IMR-90 (cell line): ENCODE data around the gene ADM2. TPM values are rescaled to one million over a fixed set of nuclear protein-coding genes. Genes with fewer than 3 reads are reported as not detected.

ENCODE experiments used
- ATAC-seq: fragments of 200-7000 bp; cut with Tn5 transposase; 2 replicates; pipeline ENCODE4 v1.9.1; 2020; ENCODE audit warnings: low read depth, mild to moderate bottlenecking, moderate library complexity
- BruUV-seq: library from RNA; stranded (reverse); fragments of 400-500 nt; replicated peaks from 2 replicates; lab custom pipeline; 2021; lab: Mats Ljungman, UMichigan
- CTCF ChIA-PET: fragments of 300-600 bp; formaldehyde crosslinking; extraction: SDS; loops from one replicate; lab custom pipeline; 2021; ENCODE audit warnings: antibody characterized with exemption; lab: Yijun Ruan, JAX
- POLR2A ChIA-PET: fragments of 300-600 bp; sonication (Branson Sonifier 250); formaldehyde crosslinking; loops from one replicate; lab custom pipeline; 2022; ENCODE audit warnings: antibody characterized with exemption; ENCODE audit not compliant: unreplicated experiment; lab: Charles Lee
- DNase-seq: peaks from one replicate; pipeline ENCODE4 v3.0.0; 2013
- H2AFZ ChIP-seq: replicated peaks from 2 replicates; pipeline ENCODE3; 2013; ENCODE audit warnings: low read length, mild to moderate bottlenecking; ENCODE audit not compliant: poor library complexity
- H2AK5ac ChIP-seq: 2 replicates; pipeline ENCODE4 v1.6.1; 2013; ENCODE audit warnings: low read depth, low read length, inconsistent platforms
- H2AK9ac ChIP-seq: replicated peaks from 2 replicates; pipeline ENCODE3; 2013; ENCODE audit warnings: mild to moderate bottlenecking, low read depth, low read length, moderate library complexity; ENCODE audit not compliant: poor library complexity
- H2BK120ac ChIP-seq: 2 replicates; pipeline ENCODE4 v1.6.1; 2013; ENCODE audit warnings: low read depth, low read length, inconsistent platforms
- H2BK15ac ChIP-seq: 3 replicates; pipeline ENCODE4 v1.6.1; 2013; ENCODE audit warnings: low read depth, low read length, inconsistent platforms
- H2BK20ac ChIP-seq: 2 replicates; pipeline ENCODE4 v1.6.1; 2013; ENCODE audit warnings: low read depth, mild to moderate bottlenecking, inconsistent platforms, low read length, moderate library complexity
- H2BK5ac ChIP-seq: 2 replicates; pipeline ENCODE4 v1.6.1; 2013; ENCODE audit warnings: mild to moderate bottlenecking, low read depth, low read length, inconsistent platforms; ENCODE audit not compliant: poor library complexity, severe bottlenecking
- H3K14ac ChIP-seq: replicated peaks from 2 replicates; pipeline ENCODE4 v1.6.1; 2013; ENCODE audit warnings: low read depth, low read length, inconsistent platforms
- H3K18ac ChIP-seq: 2 replicates; pipeline ENCODE4 v1.6.1; 2013; ENCODE audit warnings: low read depth, low read length, control low read depth
- H3K23ac ChIP-seq: 2 replicates; pipeline ENCODE4 v1.6.1; 2013; ENCODE audit warnings: low read depth, low read length, inconsistent platforms
- H3K27ac ChIP-seq: 2 replicates; pipeline ENCODE4 v1.5.1; 2013; ENCODE audit warnings: mild to moderate bottlenecking, control low read depth, low read length; ENCODE audit not compliant: insufficient read depth
- H3K27me3 ChIP-seq: 2 replicates; pipeline ENCODE4 v1.6.1; 2013; ENCODE audit warnings: low read length; ENCODE audit not compliant: control insufficient read depth, insufficient read depth
- H3K36me3 ChIP-seq: 2 replicates; pipeline ENCODE4 v1.6.1; 2013; ENCODE audit warnings: low read length, mixed read lengths; ENCODE audit not compliant: control insufficient read depth, insufficient read depth
- H3K4ac ChIP-seq: 2 replicates; pipeline ENCODE4 v1.6.1; 2013; ENCODE audit warnings: low read depth, low read length, inconsistent platforms
- H3K4me1 ChIP-seq: 2 replicates; pipeline ENCODE4 v1.6.1; 2013; ENCODE audit warnings: low read length, mixed read lengths; ENCODE audit not compliant: control insufficient read depth, insufficient read depth
- H3K4me2 ChIP-seq: 2 replicates; pipeline ENCODE4 v1.6.1; 2013; ENCODE audit warnings: low read depth, mild to moderate bottlenecking, control low read depth, low read length, moderate library complexity
- H3K4me3 ChIP-seq: 2 replicates; pipeline ENCODE4 v1.5.1; 2013; ENCODE audit warnings: low read depth, mild to moderate bottlenecking, control low read depth, low read length, moderate library complexity; ENCODE audit not compliant: insufficient read depth
- H3K56ac ChIP-seq: 2 replicates; pipeline ENCODE4 v1.6.1; 2013; ENCODE audit warnings: low read length, inconsistent platforms; ENCODE audit not compliant: insufficient read depth; ENCODE audit errors: extremely low read depth
- H3K79me1 ChIP-seq, 2 experiments: 2 replicates each; pipeline ENCODE4 v1.6.1; 2013; ENCODE audit warnings: low read length in 2 of 2, inconsistent platforms in 1 of 2, low read depth in 1 of 2
- H3K9ac ChIP-seq: 2 replicates; pipeline ENCODE4 v1.6.1; 2013; ENCODE audit warnings: low read depth, low read length, control low read depth
- H3K9me1 ChIP-seq: 2 replicates; pipeline ENCODE4 v1.6.1; 2013; ENCODE audit warnings: low read length, inconsistent platforms; ENCODE audit not compliant: insufficient read depth
- H3K9me3 ChIP-seq: 2 replicates; pipeline ENCODE4 v1.6.1; 2013; ENCODE audit warnings: low read length; ENCODE audit not compliant: control insufficient read depth, insufficient read depth
- H4K20me1 ChIP-seq: 2 replicates; pipeline ENCODE4 v1.6.1; 2013; ENCODE audit warnings: low read length, inconsistent platforms; ENCODE audit not compliant: insufficient read depth
- H4K5ac ChIP-seq: 2 replicates; pipeline ENCODE4 v1.6.1; 2013; ENCODE audit warnings: mild to moderate bottlenecking, low read depth, low read length, control low read depth
- H4K8ac ChIP-seq, 2 experiments: 2 replicates each; pipeline ENCODE4 v1.6.1; 2013; ENCODE audit warnings: low read depth in 2 of 2, low read length in 2 of 2, control low read depth in 1 of 2, inconsistent platforms in 1 of 2
- H4K91ac ChIP-seq: 2 replicates; pipeline ENCODE4 v1.6.1; 2013; ENCODE audit warnings: low read depth, low read length, inconsistent platforms; ENCODE audit not compliant: insufficient read depth
- CEBPB ChIP-seq: IDR thresholded peaks from 2 replicates; pipeline ENCODE4 v1.6.1; 2012; ENCODE audit warnings: low read depth, low read length, improper control_type of control experiment
- RCOR1 ChIP-seq: IDR thresholded peaks from 2 replicates; pipeline ENCODE4 v1.6.1; 2012; ENCODE audit warnings: mild to moderate bottlenecking, low read length, improper control_type of control experiment; ENCODE audit not compliant: insufficient replicate concordance
- WGBS, 2 experiments: methylation state at CpG; one replicate each; pipeline versions ENCODE4 v1.1.5 to v1.1.7; 2013; ENCODE audit warnings: missing lambda C conversion rate in 2 of 2; ENCODE audit not compliant: insufficient read length in 1 of 2; ENCODE audit errors: extremely low coverage in 2 of 2; 5-methylcytosine and 5-hydroxymethylcytosine counted together
- dilution Hi-C: fragments of 300-500 bp; cut with HindIII; formaldehyde crosslinking; loops from one replicate; pipeline ENCODE4 v1.14.3; 2018; ENCODE audit warnings: low sequenced_read_pairs; ENCODE audit not compliant: unreplicated experiment
- in situ Hi-C: fragments of 300-500 bp; cut with MboI; formaldehyde crosslinking; loops from 3 replicates; pipeline ENCODE4 v1.14.3; 2019; ENCODE audit warnings: low sequenced_read_pairs, inconsistent platforms, mixed read lengths
- intact Hi-C: fragments of 100-400 bp; cut with micrococcal nuclease; formaldehyde crosslinking; loops from 2 replicates; pipeline ENCODE4 v1.10.0; 2022
- polyA plus RNA-seq, 3 experiments: library from polyadenylated mRNA; depleted of rRNA; stranded (reverse); fragments of >200 nt; gene quantifications; 2 replicates each; pipeline ENCODE4 v1.2.3, GENCODE V29; 2012; ENCODE audit warnings: low replicate concordance in 1 of 3
- total RNA-seq: library from RNA; depleted of rRNA; stranded (reverse); fragments of >200 nt; gene quantifications from 2 replicates; pipeline ENCODE4 v1.2.3, GENCODE V29; 2012
- TF ChIP-seq, protein P1 (sequence below): fragments of 150-350 bp; IDR thresholded peaks from 2 replicates; pipeline ENCODE4 v1.6.1; 2016; ENCODE audit warnings: low read depth, mild to moderate bottlenecking, low read length, moderate library complexity, borderline replicate concordance

ADM2 gene
- total and polyA plus RNA-seq, 2 of the 4 experiments (the other 2 are of a cell fraction), result 0.18 to 2.3 TPM

DNA sequence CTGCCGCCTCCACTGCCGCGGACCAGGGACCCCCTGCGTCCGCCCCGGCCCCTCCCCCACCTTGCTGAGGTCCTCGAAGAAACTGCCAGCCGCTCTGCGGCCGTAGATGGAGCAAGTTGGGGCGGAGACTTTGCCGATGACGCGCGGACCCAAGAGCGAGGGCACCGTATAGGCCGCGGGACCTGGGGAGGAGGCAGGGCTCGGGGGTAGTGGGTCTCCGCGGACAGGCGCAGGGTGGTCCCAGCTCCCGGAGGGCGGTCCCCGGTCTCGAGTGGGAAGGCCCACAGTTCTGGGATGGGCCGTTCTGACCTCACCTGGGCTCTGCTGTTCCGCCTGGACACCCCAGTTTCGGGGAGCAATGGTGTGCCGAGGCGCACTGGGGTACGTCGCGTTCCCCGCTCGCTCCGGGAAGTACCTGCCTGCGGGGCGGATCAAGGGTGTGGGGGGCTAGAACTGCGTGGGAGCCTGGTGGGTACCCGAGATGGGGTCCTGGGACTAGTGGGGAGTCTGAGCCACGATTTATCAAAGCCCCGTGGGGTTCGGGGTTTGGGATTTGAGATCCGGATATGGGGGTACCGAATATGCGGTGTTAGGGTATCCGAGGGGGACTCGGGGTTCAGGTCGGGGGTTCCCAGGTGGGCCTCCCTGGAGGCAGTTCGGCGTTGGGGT is 49.7 kb downstream of the ADM2 start:
- Histone ChIP-seq H3K27me3 (peaks cover 5% of the 10 kb centered on the region; the same call in 1 of the 2 replicates), H3K23ac (peak overlapping the region; percentile 62), H2BK5ac (no peak overlapping the region), H3K4me1 (peaks cover 19% of the 10 kb centered on the region), H2AK9ac (peak overlapping the region; percentile 96), H4K91ac (peak overlapping the region; percentile 77; the same call in 1 of the 2 replicates), H2AFZ (peak overlapping the region; percentile 89), H3K4me3 (peak overlapping the region; percentile 39; the same call in 1 of the 2 replicates), H3K79me1 (peaks cover 4 to 20% of the 10 kb centered on the region in 2 experiments; a peak in 2 of 4 replicates), H4K8ac (peak overlapping the region; percentile 53 to 91; a peak in 3 of 4 replicates), H3K4ac (peak overlapping the region; percentile 47), H3K56ac (no peak overlapping the region), H2AK5ac (peak overlapping the region; percentile 81), H3K9me3 (no peaks in the 10 kb centered on the region), H3K14ac (no peak overlapping the region), H3K9ac (peak overlapping the region; percentile 48), H3K4me2 (peak overlapping the region; percentile 69), H2BK120ac (peak overlapping the region; percentile 57), H2BK20ac (no peak overlapping the region), H4K20me1 (no peaks in the 10 kb centered on the region), H4K5ac (peak overlapping the region; percentile 72), H2BK15ac (peak overlapping the region; percentile 6; the same call in 1 of the 3 replicates), H3K36me3 (no peaks in the 10 kb centered on the region), H3K18ac (peak overlapping the region; percentile 20; the same call in 1 of the 2 replicates), H3K27ac (no peak overlapping the region), H3K9me1 (peaks cover 13% of the 10 kb centered on the region; the same call in 1 of the 2 replicates)
- intact Hi-C loops (no loop called here), dilution Hi-C loops (no loop called here), in situ Hi-C loops (no loop called here)
- CTCF ChIA-PET, result no interaction called here
- BruUV-seq, result no TSS peak
- DNase-seq, result peak; percentile 63
- peak; percentile 12 for ATAC-seq
- 9% methylated on average over 26 of the region's 53 CpGs; no CpG with 5 or more reads in 1 of the 2 experiments for WGBS, 2 experiments
- POLR2A ChIA-PET, result no interaction called here
- TF ChIP-seq, protein P1, sequence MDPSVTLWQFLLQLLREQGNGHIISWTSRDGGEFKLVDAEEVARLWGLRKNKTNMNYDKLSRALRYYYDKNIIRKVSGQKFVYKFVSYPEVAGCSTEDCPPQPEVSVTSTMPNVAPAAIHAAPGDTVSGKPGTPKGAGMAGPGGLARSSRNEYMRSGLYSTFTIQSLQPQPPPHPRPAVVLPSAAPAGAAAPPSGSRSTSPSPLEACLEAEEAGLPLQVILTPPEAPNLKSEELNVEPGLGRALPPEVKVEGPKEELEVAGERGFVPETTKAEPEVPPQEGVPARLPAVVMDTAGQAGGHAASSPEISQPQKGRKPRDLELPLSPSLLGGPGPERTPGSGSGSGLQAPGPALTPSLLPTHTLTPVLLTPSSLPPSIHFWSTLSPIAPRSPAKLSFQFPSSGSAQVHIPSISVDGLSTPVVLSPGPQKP, result no peak
- TF ChIP-seq CEBPB (0 out of 2 replicates have a peak, but pooled peaks have one; percentile 14), RCOR1 (no peak)
